Stimulated activated naive CD8-positive, alpha-beta T cell treated with anti-CD3 and anti-CD28 coated beads, Interleukin-15, Interleukin-2, amounts not matched to agents 100 U/mL and 50 U/mL, for 24 hours (primary cell): ENCODE results near the gene SQSTM1.

Source experiments
- ATAC-seq: fragments of 150-1000 bp; cut with Tn5 transposase; one replicate; pipeline ENCODE4 v1.10.0; 2021
- DNase-seq: peaks from one replicate; pipeline ENCODE4 v3.0.0; 2021

Gene SQSTM1

DNA sequence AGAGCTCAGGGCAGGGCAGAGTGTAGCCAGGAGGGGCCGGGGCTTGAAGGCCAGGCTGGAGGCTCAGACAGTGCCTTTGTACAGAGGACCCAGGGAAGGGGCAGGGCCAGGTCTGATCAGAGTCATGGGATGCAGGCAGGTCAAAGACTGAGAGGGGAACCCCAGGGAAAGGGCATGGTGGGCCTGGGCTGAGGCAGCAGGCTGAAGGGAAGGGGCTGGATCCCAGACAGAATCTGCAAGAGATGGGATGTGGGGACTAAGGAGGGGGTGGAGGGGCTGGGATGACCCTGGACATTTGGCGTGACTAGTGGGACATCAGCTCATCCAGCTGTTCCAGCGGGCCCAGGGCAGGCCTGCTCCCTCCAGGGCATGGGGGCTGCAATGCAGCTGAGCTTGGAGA lies 53.4 kb downstream of the SQSTM1 start:
- ATAC-seq: no peak
- no peak for DNase-seq

DNA sequence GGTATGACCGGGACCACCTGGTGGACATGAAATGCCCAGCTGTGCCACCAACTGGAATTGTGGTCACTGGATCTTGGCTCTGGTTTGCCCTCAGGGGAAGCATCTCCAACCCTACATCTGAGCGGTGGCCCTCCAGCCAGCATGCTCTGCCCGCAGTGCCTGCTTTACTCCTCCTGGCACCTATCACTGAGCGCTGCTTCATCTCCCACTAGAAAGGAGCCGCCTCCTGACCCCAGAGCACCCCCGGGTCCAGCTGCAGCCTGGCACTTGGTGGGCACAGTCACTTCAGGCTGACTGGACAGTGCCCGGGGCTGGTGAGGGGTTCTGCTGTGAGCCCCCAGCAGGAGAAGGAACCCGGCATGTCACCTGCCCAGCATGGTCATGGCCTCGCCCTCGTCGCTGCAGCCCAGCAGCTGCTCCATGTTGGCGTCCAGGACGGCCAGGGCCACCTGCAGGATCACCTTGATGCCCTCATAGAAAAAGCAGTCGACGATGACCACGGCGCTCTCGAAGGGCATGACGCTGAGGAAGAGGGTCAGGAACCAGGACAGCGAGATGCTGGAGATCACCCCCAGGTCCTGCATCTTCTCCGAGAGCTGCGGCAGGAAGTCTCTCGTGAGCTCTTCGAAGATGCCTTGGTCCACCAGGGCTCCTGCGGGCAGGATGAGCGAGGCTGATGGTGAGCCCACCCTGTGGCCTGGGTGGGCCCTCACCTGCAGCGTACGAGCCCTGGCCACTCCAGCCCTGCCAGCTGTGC lies 54.0 kb downstream of the SQSTM1 start:
- ATAC-seq (no peak), DNase-seq (no peak)

DNA sequence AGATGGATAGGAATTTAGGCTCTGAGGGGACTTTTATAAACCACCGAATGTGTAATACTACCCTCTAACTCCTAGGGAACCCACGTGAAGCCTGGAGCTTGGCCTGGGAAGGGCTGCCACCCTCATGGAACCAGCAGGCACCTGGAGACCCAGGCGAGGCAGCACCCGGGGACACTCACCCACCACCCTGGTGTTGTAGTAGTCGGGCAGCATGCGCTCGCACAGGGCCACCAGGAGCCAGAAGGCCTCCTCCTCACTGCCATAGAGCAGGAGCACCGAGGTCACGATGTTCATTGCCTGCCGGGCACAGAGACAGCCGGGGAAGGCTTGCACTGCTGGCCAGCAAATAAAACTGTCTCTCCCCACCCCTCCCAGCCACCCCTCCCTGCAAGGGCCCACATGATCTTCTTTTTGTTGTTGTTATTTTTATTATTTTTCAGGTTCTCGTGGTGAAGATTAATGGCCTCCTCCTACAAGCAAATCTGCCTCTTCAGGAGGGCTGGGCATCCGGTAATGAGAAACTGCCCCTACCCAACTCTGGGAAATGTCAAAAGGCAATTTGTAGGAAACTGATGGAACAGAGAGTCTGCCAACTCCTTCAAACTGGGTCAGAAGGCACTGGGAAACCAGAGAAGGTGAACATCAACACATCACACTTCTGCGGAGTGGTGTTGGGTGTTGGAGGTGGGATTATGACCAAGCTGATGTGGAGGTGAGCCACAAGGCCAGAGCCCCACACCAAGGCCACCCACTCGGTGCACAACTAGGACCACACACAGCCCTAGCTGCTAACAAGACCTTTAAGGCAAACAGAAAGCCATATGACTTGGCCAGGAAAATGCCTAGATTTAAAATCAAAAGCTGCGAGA lies 55.3 kb downstream of the SQSTM1 start:
- DNase-seq (no peak), ATAC-seq (no peak)

DNA sequence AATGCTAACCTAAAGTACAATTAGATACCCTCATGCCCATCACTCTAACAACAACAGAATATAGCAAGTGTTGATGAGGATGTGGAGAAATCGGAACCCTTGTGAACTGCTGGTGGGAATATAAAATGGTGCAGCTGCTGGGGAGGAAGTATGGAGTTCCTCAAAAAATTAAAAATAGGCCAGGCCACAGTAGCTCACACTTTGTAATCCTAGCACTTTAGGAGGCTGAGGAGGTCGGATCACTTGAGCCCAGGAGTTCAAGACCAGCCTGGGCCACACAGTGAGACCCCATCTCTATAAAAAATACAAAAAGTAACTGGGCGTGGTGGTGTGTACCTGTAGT lies 55.9 kb downstream of the SQSTM1 start:
- ATAC-seq: no peak
- DNase-seq: no peak

DNA sequence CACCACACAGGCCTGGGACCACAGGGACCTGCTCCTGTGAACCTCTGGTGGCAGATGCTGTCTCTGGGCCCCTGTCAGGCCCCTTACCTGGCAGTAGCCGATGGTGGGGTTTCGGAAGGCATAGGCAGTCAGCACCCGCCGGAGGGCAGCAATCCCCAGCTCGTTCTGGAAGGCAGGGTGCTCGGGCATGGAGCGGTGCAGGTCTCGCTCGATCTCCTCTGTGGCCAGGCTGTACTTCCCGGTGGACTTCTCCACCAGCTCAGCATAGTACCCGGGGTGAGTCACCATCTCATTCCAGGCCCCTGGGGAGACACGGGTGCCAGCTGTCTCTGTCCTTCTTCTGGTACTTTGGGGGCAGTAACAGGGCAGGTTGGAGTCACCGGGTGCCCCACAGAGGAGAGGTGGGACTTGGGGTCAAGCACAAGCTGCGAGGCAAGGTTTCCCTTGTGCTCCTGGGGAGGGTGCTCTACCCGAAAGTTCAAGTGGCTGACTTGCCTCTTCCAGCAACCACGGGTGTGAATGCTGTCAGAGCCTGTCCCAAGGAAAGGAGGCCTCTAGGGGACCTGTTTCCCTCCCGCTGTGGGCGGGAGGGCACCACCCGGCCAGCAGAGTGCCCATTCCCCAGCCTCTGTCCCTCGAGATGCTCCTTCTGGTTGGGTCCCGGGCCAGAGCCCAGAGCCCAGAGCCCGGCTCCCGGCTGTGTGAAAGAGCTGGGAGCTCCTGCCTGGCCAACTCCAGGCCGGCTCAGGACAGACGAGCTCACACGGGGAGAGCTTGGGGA lies 57.7 kb downstream of the SQSTM1 start:
- ATAC-seq (no peak), DNase-seq (no peak)

DNA sequence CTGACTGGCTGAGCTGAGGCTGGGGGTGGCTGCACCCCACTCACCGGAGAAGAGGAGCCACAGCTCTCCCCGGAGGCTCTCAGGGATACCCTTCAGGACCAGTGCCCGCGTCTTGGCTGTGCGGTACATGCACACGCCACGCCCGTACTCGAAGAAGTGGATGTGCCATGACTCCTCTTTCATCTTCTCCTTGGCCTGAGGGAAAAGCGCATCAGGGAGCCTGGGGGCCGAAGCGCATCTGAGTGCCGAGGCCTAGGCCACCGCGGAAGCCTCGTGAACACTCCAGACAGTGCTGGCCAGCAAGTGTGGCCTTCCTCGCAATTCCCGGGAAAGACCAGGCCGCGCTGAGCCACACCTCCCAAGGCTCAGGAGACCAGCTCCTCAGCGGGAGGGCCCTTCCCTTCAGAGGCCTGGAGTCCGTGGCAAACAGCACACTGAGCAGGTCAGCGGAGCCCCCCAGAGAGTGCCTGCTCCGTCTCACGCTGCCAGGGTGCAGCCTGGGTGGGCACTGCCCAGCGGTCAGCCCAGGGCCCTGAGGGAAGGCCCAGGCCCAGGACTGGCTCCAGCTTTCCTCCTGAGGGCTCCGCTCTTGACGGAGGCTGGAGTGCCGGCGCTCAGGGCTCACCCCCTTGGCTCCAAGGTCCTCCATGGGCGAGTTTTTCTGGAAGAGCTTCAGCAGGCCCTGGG lies 58.4 kb downstream of the SQSTM1 start:
- DNase-seq: no peak
- ATAC-seq: no peak

DNA sequence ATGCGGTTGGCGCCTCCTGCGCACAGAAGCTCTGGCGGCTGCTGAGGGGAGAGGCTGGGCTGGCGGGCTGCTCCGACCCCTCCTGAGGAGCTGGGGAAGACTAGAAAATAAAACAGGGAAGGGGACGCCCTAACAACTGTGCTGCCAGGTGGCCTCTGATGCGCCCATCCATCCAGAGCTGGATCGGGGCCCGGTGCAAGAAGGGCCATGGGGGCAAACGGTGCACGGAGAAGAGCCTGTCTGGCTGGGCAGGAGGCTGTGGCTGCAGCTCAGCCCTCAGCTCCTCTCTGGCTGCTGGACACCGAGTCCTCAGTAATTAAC lies 58.9 kb downstream of the SQSTM1 start:
- DNase-seq (no peak), ATAC-seq (no peak)

DNA sequence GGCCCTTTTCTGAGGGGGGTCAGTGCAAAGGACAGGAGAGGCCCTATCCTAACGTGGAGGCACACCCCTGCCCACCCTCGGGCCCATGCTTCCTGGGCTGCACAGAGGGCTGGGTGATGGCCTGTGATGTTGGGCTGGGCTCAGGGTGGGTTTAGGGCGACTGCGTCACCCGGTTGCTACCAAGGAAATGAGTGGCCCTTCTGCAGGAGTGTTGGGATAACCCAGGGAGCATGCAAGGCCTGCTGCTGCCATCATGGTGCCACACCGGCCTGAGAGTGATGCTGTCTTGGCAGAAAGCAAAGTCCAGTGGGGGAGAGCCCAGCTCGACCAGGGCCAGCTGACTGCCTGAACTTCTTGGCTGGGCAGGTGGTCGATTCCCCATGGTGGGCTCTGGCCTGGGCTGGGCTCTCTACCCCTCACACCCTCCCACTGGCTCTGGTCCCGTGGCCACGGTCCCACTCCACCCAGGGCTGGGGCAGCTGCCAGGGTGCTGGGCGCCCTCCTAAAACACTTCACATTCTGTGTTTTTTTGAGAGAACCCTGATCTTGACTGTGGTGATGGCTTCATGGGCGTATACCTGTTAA lies 59.5 kb downstream of the SQSTM1 start:
- ATAC-seq (peak; percentile 10), DNase-seq (no peak)

DNA sequence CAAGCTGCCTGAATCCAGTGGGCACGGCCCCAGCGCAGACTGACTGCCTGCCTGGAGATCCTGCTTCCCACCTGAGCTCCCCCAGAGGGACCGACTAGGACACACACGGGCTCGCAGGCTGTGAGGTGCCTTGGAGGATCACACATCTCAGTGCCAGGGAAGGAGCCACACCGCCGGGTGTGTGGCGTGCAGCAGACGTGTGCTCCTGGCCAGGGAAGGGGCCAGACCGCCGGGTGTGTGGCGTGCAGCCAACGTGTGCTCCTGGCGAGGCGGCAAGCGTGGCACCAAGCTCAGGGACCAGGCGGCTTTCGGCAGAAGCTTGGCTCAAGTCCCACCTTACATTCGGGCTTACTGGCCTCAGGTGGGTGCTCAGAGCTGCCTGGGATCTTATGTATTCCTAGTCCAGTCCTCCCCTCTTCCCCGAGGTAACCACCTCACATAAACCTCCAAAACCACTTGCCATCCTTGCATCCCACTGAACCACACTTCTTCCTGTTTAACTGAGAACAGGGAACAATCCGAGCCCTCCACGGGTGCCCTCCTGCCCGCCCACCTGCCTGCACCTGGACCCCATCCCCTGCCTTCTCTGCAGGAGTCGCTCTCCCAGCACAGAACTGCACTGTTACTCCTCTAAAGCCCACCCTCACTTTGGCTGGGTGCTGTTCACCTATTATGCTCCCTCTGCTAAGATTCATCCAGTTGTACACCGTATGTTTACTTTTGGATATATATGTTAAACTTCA lies 60.3 kb downstream of the SQSTM1 start:
- no peak for DNase-seq
- ATAC-seq: no peak

DNA sequence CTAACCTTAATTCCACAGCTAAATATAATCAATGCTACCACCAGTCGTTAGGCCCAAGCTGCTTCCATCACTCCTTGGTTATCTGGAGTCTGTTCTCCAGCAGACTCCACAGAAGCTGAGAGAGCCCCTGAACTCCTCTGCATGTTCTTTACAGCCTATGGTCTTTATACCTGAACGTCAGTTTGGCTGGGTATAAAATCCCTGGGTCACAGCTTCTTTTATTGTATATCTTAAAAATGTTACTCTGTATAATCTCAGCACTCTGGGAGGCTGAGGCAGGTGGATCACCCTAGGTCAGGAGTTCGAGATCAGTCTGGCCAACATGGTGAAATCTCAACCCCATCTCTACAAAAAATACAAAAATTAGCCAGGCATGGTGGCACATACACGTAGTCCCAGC lies 61.6 kb downstream of the SQSTM1 start:
- ATAC-seq (no peak), DNase-seq (no peak)

DNA sequence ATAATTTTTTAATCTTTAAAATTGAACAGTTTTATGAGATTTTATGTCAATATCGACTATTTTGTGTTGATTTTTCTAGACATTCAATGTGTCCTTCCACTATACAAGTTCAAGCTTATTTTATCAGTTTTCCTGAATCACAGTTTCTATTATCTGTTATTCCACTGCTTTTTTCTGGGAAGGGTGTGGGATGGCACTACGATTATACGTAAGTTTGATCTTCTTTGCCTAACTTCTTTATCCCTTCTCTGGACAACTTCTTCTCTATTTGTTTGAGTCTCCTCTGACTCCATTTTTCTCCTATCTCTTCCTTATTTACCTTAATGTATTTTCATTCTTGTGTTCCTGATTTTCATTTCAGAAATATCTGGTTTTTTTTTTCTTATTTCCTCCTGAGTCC lies 62.5 kb downstream of the SQSTM1 start:
- DNase-seq (no peak), ATAC-seq (no peak)

DNA sequence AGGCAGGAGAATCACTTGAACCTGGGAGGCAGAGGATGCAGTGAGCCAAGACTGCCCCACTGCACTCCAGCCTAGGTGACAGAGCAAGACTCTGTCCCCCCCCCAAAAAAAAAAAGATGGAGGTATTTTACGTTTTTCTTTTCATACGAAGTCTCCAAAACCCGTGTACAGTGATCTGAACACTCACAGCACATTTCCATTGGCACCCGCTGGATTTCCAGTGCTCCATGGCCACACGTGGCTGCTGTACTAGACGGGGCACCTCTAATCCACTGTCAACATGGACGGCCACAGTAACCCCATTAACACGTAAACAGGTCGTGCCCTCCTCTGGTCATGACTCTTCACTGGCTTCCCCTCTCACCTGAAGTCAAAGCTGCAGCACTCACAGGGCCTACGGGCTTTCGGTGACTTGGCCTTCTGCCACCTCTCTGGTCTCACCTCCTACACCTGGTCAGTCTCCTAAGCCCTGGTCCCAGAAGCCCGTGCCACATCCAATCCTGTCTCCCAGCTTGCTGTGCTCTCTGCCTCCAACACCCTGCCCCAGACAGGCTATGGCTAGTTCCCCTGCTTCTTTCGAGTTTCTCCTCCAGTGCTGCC lies 64.9 kb downstream of the SQSTM1 start:
- ATAC-seq: no peak
- DNase-seq: no peak

DNA sequence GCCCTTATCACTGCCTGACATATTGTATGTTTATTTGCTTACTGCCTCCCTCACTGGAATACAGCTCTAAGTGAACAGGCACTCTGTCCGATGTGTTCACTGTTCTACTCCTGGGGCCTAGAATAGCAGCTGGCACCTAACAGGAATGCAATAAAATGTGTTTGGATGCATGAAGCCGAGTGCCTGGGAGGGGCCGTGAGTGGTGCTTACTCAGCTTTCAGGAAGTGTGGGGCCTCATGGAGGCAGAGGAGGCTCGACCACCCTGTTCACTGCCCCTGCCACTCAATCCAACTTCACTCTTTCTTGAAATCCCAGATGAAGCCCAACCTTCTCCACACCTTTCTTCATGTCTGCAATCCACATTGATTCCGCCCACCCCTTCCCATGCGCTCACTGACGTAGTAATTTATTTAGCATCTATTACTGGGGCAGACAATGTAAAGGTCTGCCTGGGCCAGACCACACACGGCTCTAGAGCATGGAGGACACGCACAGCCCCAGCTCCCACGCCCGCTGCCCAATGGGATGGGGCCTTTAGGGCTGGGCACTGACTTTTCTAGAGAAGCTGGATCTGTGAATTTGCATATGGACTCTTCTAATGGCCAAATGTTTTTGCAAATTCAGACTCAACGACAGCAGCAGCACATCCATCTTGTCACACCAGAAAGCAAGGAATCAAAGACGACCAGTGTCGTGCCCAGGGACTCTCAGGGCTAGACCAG lies 65.6 kb downstream of the SQSTM1 start:
- ATAC-seq: no peak
- no peak for DNase-seq

DNA sequence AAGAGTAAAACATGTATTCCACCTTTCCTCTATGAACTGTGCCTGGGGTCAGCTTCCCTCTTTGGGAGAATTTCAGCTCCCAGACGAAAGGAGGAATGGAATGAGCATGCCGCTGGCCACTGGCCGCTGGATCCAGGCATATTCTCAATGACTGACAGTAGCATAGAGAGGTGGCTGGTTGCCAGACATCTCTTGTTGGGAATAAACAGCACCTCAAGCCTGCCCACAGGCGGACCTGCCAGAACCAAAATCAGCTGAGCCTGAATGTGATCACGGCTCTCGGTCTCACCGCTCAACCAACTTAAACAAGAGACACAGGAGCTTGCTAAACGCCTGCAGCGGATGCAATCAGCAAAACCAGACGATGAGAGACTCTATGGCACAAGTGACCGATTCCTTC lies 66.4 kb downstream of the SQSTM1 start:
- ATAC-seq: no peak
- no peak for DNase-seq
